ENCODE measurements around the gene PRKCZ.
"Not testable (repeated sequence)": the region's sequence is repeated elsewhere in the genome, so short reads cannot be mapped to it uniquely, and the experiment has no call there.

DNA sequence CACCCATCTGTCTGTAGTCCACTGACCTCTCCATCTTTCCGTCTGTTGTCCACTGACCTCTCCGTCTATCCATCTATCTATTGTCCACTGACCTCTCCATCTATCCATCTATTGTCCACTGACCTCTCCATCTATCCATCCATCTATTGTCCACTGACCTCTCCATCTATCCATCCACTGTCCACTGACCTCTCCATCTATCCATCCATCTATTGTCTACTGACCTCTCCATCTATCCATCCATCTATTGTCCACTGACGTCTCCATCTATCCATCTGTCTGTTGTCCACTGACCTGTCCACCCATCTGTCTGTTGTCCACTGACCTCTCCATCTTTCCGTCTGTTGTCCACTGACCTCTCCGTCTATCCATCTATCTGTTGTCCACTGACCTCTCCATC, 97.7 kb downstream of the PRKCZ start:
- not testable (repeated sequence) for TF ChIP-seq EZH2phosphoT487 (IDR thresholded peaks at IDR 0.05; ENCODE audit: borderline replicate concordance, low read depth); YY1 (IDR thresholded peaks at IDR 0.05; ENCODE audit: low read depth); SMC3 (IDR thresholded peaks at IDR 0.05; ENCODE audit: low read depth, low read length); POLR2AphosphoS5 (IDR thresholded peaks at IDR 0.05; ENCODE audit: low read depth, low read length); SIN3A (IDR thresholded peaks at IDR 0.05; ENCODE audit: borderline replicate concordance, low read depth, low read length); MEF2A (IDR thresholded peaks at IDR 0.05; ENCODE audit: borderline replicate concordance, low read depth); TCF12 (IDR thresholded peaks at IDR 0.05); RAD21 (IDR thresholded peaks at IDR 0.05; ENCODE audit: low read length); CHD2 (IDR thresholded peaks at IDR 0.05; ENCODE audit: low read length, partially characterized antibody)
- TF ChIP-seq, protein P1, sequence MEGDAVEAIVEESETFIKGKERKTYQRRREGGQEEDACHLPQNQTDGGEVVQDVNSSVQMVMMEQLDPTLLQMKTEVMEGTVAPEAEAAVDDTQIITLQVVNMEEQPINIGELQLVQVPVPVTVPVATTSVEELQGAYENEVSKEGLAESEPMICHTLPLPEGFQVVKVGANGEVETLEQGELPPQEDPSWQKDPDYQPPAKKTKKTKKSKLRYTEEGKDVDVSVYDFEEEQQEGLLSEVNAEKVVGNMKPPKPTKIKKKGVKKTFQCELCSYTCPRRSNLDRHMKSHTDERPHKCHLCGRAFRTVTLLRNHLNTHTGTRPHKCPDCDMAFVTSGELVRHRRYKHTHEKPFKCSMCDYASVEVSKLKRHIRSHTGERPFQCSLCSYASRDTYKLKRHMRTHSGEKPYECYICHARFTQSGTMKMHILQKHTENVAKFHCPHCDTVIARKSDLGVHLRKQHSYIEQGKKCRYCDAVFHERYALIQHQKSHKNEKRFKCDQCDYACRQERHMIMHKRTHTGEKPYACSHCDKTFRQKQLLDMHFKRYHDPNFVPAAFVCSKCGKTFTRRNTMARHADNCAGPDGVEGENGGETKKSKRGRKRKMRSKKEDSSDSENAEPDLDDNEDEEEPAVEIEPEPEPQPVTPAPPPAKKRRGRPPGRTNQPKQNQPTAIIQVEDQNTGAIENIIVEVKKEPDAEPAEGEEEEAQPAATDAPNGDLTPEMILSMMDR (IDR thresholded peaks at IDR 0.05): not testable (repeated sequence)

Data from SK-N-SH (cell line).